BJ (cell line): ENCODE data around the gene RBP3. TPM values are rescaled to one million over a fixed set of nuclear protein-coding genes. Genes with fewer than 3 reads are reported as not detected.

Experiments used
- CTCF ChIA-PET: fragments of 350-600 bp; formaldehyde crosslinking; extraction: SDS; loops from one replicate; lab custom pipeline; 2021; ENCODE audit warnings: antibody characterized with exemption, inconsistent platforms; lab: Yijun Ruan, JAX
- POLR2A ChIA-PET: fragments of 300-600 bp; sonication (Branson Sonifier 250); formaldehyde crosslinking; extraction: SDS; loops from one replicate; lab custom pipeline; 2021; ENCODE audit warnings: antibody characterized with exemption; lab: Charles Lee
- DNase-seq: peaks from one replicate; pipeline ENCODE4 v3.0.0-alpha.2; 2011; ENCODE audit warnings: low read depth
- H3K27me3 ChIP-seq: 2 replicates; pipeline ENCODE4 v1.6.0; 2011; ENCODE audit warnings: low read length; ENCODE audit not compliant: control insufficient read depth, insufficient read depth
- H3K36me3 ChIP-seq: 2 replicates; pipeline ENCODE4 v1.5.1; 2011; ENCODE audit warnings: low read length; ENCODE audit not compliant: control insufficient read depth, insufficient read depth
- H3K4me3 ChIP-seq: 2 replicates; pipeline ENCODE4 v1.5.1; 2011; ENCODE audit warnings: low read depth, mild to moderate bottlenecking, control low read depth, low read length
- polyA plus RNA-seq: library from polyadenylated mRNA; depleted of rRNA; stranded (reverse); fragments of >200 nt; gene quantifications from 2 replicates; pipeline ENCODE4 v1.2.3, GENCODE V29; 2011
- TF ChIP-seq, protein P1 (sequence below): IDR thresholded peaks from 2 replicates; pipeline ENCODE4 v1.5.1; 2011; ENCODE audit warnings: low read depth, mild to moderate bottlenecking, control low read depth, inconsistent platforms, low read length, moderate library complexity; ENCODE audit not compliant: insufficient read depth

Gene RBP3
- polyA plus RNA-seq, 1 experiment = not detected

DNA sequence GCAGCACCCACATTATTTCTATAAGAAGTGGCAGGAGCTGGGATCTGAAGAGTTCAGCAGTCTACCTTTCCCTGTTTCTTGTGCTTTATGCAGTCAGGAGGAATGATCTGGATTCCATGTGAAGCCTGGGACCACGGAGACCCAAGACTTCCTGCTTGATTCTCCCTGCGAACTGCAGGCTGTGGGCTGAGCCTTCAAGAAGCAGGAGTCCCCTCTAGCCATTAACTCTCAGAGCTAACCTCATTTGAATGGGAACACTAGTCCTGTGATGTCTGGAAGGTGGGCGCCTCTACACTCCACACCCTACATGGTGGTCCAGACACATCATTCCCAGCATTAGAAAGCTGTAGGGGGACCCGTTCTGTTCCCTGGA is 874 bp upstream of the RBP3 start:
- no peaks in the 10 kb centered on the region for H3K36me3 ChIP-seq
- H3K4me3 ChIP-seq = no peak overlapping the region
- TF ChIP-seq, protein P1, sequence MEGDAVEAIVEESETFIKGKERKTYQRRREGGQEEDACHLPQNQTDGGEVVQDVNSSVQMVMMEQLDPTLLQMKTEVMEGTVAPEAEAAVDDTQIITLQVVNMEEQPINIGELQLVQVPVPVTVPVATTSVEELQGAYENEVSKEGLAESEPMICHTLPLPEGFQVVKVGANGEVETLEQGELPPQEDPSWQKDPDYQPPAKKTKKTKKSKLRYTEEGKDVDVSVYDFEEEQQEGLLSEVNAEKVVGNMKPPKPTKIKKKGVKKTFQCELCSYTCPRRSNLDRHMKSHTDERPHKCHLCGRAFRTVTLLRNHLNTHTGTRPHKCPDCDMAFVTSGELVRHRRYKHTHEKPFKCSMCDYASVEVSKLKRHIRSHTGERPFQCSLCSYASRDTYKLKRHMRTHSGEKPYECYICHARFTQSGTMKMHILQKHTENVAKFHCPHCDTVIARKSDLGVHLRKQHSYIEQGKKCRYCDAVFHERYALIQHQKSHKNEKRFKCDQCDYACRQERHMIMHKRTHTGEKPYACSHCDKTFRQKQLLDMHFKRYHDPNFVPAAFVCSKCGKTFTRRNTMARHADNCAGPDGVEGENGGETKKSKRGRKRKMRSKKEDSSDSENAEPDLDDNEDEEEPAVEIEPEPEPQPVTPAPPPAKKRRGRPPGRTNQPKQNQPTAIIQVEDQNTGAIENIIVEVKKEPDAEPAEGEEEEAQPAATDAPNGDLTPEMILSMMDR = no peak
- CTCF ChIA-PET = interaction anchor here (0.9 to 1.5 kb wide), 4 partner anchors 13 to 323 kb away, joined by 3 to 6 read pairs (median 4); no protein-coding TSS in a partner anchor
- peaks cover 6% of the 10 kb centered on the region; the same call in 1 of the 2 replicates for H3K27me3 ChIP-seq
- no peak for DNase-seq
- POLR2A ChIA-PET = no interaction called here

DNA sequence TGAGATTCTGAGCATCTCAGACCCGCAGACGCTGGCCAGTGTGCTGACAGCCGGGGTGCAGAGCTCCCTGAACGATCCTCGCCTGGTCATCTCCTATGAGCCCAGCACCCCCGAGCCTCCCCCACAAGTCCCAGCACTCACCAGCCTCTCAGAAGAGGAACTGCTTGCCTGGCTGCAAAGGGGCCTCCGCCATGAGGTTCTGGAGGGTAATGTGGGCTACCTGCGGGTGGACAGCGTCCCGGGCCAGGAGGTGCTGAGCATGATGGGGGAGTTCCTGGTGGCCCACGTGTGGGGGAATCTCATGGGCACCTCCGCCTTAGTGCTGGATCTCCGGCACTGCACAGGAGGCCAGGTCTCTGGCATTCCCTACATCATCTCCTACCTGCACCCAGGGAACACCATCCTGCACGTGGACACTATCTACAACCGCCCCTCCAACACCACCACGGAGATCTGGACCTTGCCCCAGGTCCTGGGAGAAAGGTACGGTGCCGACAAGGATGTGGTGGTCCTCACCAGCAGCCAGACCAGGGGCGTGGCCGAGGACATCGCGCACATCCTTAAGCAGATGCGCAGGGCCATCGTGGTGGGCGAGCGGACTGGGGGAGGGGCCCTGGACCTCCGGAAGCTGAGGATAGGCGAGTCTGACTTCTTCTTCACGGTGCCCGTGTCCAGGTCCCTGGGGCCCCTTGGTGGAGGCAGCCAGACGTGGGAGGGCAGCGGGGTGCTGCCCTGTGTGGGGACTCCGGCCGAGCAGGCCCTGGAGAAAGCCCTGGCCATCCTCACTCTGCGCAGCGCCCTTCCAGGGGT is 703 bp downstream of the RBP3 start:
- no peak overlapping the region for H3K4me3 ChIP-seq
- peaks cover 6% of the 10 kb centered on the region; the same call in 1 of the 2 replicates for H3K27me3 ChIP-seq
- ChIA-PET CTCF (interaction anchor here (1.4 kb wide), 1 partner anchor 324 kb away, joined by 5 read pairs; no protein-coding TSS in a partner anchor), POLR2A (no interaction called here)
- no peaks in the 10 kb centered on the region for H3K36me3 ChIP-seq
- DNase-seq = no peak
- TF ChIP-seq, protein P1 = no peak

DNA sequence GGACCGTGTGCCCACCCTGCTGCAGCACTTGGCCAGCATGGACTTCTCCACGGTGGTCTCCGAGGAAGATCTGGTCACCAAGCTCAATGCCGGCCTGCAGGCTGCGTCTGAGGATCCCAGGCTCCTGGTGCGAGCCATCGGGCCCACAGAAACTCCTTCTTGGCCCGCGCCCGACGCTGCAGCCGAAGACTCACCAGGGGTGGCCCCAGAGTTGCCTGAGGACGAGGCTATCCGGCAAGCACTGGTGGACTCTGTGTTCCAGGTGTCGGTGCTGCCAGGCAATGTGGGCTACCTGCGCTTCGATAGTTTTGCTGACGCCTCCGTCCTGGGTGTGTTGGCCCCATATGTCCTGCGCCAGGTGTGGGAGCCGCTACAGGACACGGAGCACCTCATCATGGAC is 1.4 kb downstream of the RBP3 start:
- POLR2A ChIA-PET = no interaction called here
- CTCF ChIA-PET = interaction anchor here (1.0 kb wide), 1 partner anchor 14 kb away, joined by 3 read pairs; no protein-coding TSS in a partner anchor
- Histone ChIP-seq H3K36me3 (no peaks in the 10 kb centered on the region), H3K4me3 (no peak overlapping the region), H3K27me3 (peaks cover 9% of the 10 kb centered on the region; the same call in 1 of the 2 replicates)
- TF ChIP-seq, protein P1 = no peak
- DNase-seq = no peak

DNA sequence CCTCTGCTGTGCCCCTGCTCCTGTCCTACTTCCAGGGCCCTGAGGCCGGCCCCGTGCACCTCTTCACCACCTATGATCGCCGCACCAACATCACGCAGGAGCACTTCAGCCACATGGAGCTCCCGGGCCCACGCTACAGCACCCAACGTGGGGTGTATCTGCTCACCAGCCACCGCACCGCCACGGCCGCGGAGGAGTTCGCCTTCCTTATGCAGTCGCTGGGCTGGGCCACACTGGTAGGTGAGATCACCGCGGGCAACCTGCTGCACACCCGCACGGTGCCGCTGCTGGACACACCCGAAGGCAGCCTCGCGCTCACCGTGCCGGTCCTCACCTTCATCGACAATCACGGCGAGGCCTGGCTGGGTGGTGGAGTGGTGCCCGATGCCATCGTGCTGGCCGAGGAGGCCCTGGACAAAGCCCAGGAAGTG is 1.8 kb downstream of the RBP3 start:
- ChIA-PET POLR2A (no interaction called here), CTCF (interaction anchor here (0.6 to 1.0 kb wide), 2 partner anchors 12 to 13 kb away, joined by 3 read pairs; no protein-coding TSS in a partner anchor)
- DNase-seq = no peak
- H3K36me3 ChIP-seq = no peaks in the 10 kb centered on the region
- peaks cover 9% of the 10 kb centered on the region; the same call in 1 of the 2 replicates for H3K27me3 ChIP-seq
- no peak overlapping the region for H3K4me3 ChIP-seq
- TF ChIP-seq, protein P1 = no peak
